ENCODE data around the gene MCIDAS. TPM values are rescaled to one million over a fixed set of nuclear protein-coding genes. Genes with fewer than 3 reads are reported as not detected.

Gene MCIDAS
- total and polyA plus RNA-seq, 3 donors from 2014 or later, result 0.39 to 0.68 (median 0.42) TPM

- H3K4me3 ChIP-seq, result no peak overlapping the region
- no peak for TF ChIP-seq POLR2A (IDR thresholded peaks at IDR 0.05)
- TF ChIP-seq, protein P1, sequence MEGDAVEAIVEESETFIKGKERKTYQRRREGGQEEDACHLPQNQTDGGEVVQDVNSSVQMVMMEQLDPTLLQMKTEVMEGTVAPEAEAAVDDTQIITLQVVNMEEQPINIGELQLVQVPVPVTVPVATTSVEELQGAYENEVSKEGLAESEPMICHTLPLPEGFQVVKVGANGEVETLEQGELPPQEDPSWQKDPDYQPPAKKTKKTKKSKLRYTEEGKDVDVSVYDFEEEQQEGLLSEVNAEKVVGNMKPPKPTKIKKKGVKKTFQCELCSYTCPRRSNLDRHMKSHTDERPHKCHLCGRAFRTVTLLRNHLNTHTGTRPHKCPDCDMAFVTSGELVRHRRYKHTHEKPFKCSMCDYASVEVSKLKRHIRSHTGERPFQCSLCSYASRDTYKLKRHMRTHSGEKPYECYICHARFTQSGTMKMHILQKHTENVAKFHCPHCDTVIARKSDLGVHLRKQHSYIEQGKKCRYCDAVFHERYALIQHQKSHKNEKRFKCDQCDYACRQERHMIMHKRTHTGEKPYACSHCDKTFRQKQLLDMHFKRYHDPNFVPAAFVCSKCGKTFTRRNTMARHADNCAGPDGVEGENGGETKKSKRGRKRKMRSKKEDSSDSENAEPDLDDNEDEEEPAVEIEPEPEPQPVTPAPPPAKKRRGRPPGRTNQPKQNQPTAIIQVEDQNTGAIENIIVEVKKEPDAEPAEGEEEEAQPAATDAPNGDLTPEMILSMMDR (IDR thresholded peaks at IDR 0.05), result no peak
- H3K27ac ChIP-seq, result no peak overlapping the region
- H3K9me3 ChIP-seq, result no peaks in the 10 kb centered on the region
- no peaks in the 10 kb centered on the region for H3K36me3 ChIP-seq (ENCODE audit: low read depth, missing control alignments)
- intact Hi-C loops (cut with DNase I; ENCODE audit: low total_unique reads), result no loop called here
- WGBS, 2 donors, result 16 to 26% methylated on average over 25 to 49 of the region's 61 CpGs
- H3K27me3 ChIP-seq, result no peaks in the 10 kb centered on the region
- H3K4me1 ChIP-seq, result peaks cover 14% of the 10 kb centered on the region
- DNase-seq, result no peak
These were observed 3.9 kb downstream of the MCIDAS start for GRCh38 chr5:55222985-55223811.

DNA sequence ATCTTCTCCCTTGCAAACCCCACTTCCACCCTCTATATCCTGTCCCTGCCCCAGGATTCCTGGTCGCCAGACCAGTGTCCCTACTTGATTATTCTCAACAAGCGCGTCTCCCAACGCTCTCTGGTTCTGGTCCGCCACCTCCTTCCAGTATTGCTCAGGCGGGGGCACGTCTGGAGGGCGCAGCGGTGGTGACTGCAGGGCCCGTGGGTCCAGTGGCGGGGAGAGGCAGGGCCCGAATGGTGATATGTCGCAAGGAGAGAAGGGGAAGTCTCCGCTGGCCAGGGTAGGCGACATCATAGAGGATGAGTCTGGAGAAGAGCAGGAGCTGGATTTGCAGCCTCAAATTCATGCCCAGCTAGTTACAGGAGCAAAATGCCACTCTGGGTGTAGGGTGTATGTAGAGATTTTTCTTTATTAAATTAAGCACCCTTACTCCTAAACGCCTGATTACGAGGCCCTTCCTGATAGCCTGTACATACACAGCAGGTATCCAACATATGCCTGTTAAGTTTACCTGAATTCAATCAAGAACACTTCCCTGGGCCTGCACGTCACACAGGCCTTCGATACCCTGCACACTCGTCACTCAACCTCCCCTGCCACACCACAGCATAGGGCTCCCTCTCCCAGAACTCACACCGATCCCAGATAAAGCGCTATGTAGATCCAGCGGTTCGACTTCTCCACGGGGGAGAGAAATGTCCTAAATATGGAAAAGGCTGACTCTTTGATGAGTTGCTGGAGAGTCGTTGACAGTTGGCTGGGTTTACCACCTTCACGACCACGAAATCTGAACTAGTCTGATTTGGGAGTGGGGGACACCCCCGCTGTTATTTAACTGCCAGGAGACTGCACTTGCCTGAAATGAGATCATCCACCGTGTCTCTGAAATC lies 4.8 kb downstream of the MCIDAS start:
- TF ChIP-seq, protein P1 (IDR thresholded peaks at IDR 0.05), result no peak
- TF ChIP-seq POLR2A (IDR thresholded peaks at IDR 0.05), result no peak
- Histone ChIP-seq H3K4me1 (peaks cover 9% of the 10 kb centered on the region), H3K27ac (no peak overlapping the region), H3K9me3 (no peaks in the 10 kb centered on the region), H3K4me3 (no peak overlapping the region), H3K27me3 (no peaks in the 10 kb centered on the region), H3K36me3 (ENCODE audit: low read depth, missing control alignments) (no peaks in the 10 kb centered on the region)
- intact Hi-C loops (cut with DNase I; ENCODE audit: low total_unique reads), result no loop called here
- 10 to 13% methylated on average over 30 of the region's 30 CpGs for WGBS, 2 donors
- no peak for DNase-seq

GRCh38 chr5:55220433-55221185 lies 6.5 kb downstream of the MCIDAS start:
- peak; percentile 30 for DNase-seq
- intact Hi-C loops (cut with DNase I; ENCODE audit: low total_unique reads), result no loop called here
- Histone ChIP-seq H3K9me3 (no peaks in the 10 kb centered on the region), H3K27me3 (no peaks in the 10 kb centered on the region), H3K36me3 (ENCODE audit: low read depth, missing control alignments) (no peaks in the 10 kb centered on the region), H3K4me3 (peak overlapping the region; percentile 29 to 54), H3K27ac (no peak overlapping the region), H3K4me1 (peaks cover 5% of the 10 kb centered on the region)
- WGBS, 2 donors, result 3 to 9% methylated on average over 21 to 59 of the region's 62 CpGs
- no peak for TF ChIP-seq POLR2A (IDR thresholded peaks at IDR 0.05)
- TF ChIP-seq, protein P1 (IDR thresholded peaks at IDR 0.05), result no peak

DNA sequence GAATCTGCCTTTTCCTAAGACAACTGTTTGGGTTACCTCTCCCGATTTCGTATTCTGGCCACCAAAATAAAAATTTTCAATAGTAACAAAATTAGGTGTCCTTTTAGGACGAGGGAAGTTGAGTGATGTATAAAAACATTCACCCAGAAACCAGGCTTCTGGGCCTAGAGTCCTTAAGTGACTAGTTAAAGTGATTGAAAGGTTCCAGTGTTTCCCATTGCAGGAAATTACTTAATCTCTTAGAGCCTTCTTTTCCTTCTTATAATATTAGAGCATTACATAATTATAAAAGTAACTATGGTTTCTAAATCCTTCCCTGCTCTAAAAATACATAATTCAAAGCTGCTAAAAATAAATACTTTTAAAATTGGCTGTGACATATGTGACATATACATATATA lies 7.3 kb downstream of the MCIDAS start:
- intact Hi-C loops (cut with DNase I; ENCODE audit: low total_unique reads), result no loop called here
- no peaks in the 10 kb centered on the region for H3K9me3 ChIP-seq
- 54 to 86% methylated on average over 3 of the region's 3 CpGs for WGBS, 2 donors
- peaks cover 5% of the 10 kb centered on the region for H3K4me1 ChIP-seq
- TF ChIP-seq, protein P1 (IDR thresholded peaks at IDR 0.05), result no peak
- TF ChIP-seq POLR2A (IDR thresholded peaks at IDR 0.05), result no peak
- H3K27me3 ChIP-seq, result no peaks in the 10 kb centered on the region
- H3K36me3 ChIP-seq (ENCODE audit: low read depth, missing control alignments), result no peaks in the 10 kb centered on the region
- DNase-seq, result no peak
- H3K4me3 ChIP-seq, result no peak overlapping the region
- no peak overlapping the region for H3K27ac ChIP-seq

Measured in testis (tissue), 3 donors.